ENCODE results near the gene CAVIN1.
A peak's percentile ranks its signal among the peaks of the same experiment; 100 is the strongest.
"Not testable (repeated sequence)": the region's sequence is repeated elsewhere in the genome, so short reads cannot be mapped to it uniquely, and the experiment has no call there.

The CAVIN1 gene

DNA sequence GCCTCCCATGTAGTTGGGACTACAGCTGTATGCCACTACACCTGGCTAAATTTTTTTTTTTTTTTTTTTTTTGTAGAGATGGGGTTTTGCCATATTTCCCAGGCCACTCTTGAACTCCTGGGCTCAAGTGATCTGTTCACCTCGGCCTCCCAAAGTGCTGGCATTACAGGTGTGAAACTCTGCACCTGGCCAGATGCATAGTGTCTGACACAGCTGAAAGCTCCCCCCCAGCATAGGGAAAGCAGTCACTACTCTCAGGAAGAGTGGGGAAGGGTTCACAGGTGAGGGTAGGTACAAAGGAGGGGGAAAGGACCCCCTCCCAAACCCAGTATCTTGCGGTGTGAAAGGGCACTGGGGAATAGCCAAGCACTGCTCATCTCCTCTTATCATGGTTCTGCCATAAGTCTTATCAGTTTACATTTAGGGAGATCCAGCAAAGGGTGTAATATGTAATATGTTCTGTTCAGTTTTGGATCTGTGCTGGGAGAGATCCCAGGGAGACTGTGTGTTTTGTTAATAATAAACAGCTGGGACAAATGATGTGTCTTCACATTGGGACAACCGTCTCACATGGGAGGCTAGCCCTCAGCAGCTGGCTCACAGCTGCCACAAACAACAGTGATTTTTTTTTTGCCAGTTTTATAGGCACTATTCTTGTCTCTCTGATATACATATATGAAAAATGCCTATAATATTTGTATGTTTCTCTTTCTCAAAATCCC lies 6.8 kb upstream of the CAVIN1 start:
- no peak for DNase-seq

DNA sequence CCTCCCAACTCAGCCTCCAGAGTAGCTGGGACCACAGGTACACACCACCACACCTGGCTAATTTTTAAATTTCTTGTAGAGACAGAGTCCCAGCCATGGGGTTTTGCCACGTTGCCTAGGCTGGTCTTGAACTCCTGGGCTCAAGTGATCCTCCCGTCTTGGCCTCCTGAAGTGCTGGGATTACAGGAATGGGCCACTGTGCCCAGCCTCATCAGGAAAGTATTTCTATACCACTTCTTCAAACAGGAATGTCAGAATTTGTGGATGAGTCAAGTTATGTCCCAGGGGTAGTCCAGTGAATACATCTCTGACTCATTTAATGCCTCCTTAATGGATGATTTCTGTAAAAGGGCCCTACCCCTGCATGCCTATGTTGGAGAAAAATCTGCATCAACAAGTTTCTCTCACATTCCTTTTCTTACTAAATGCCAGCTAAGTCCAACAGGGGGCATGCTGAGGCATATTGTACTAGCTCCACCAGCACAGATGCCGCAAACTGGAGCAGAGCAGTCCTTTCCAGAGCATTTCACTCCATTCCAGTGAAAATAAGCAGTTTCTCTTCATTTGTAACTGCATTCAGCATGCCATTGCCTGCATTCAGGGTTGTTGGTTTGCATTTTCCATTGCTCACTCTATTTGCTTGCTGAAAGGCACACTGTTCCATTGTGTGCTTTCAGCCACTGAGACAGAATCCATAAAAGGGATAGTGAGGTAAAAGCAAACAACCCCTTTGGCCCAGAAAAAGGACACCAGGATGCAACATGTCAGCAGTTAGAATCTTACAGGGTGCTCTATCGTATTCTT lies 5.3 kb upstream of the CAVIN1 start:
- DNase-seq = peak; percentile 64

DNA sequence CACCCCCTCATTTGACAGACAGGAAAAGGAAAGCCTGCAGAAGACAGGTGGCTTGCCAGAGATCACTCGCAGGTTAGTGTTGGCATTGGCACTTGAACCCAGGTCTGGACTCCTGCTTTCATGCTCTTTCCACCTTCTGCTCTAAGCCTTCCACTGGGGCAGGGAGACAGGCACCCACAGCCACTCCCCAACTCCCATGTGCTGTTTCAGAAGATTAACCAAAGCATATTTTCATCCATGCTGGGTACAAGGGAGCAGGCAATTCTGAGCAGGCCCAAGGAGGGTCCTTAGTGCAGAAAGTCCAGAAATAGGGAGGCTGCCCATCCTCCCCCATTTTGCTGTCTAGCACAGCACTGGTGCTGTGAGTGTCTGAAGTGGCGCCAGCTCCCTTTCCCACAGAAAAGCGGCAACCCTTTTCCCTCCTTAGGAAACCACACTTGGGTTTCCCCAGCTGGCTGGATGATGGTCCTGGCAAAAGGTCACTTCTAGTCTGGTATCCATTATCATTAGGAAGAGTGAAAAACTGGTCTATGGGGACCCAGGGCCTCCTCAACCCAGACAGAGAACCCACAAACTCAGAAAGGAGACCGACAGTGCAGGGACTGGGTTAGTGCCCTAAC lies 2.0 kb upstream of the CAVIN1 start:
- peak; percentile 56 for DNase-seq

DNA sequence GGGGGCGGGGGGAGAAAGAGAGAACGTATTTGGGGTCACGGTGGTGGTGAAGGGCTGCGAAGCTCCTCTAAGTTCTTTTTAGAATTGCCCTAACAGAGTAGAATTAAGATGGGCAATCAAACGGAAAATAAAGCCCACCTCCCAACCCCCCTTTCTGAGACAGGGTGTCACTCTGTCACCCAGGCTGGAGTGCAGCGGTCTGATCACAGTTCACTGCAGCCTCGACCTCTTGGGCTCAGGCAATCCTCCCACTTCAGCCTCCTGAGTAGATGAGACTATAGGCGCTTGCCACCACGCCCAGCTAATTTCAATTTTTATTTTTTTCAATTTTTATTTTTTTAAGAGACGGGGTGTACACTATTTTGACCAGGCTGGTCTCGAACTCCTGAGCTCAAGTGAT lies 710 bp upstream of the CAVIN1 start:
- DNase-seq = no peak

DNA sequence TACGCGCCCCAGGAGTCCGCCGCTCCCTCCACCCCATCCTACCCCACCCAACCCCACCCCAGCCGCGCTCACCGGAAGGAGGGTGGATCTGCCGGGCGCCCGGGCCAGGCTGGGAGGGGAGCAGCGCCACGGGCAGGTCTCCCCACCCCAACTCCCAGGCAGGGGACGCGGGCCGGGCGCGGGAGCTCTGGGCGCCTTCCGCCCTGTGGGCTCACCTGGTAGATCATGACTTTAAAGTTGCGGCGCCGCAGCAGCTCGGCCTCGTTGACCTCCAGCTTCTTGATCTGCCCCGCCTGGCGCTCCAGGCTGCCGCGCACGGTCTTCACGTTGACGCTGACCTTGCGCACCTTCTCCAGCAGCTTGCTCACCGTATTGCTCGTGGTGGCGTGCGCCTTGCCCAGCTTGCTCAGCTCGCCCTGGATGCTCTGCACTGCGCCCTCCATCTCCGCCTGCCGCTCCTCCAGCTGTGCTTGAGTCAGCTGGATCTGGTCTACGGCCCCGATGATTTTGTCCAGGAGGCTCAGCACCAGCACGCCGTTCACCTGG lies 571 bp downstream of the CAVIN1 start:
- DNase-seq = peak; percentile 69

DNA sequence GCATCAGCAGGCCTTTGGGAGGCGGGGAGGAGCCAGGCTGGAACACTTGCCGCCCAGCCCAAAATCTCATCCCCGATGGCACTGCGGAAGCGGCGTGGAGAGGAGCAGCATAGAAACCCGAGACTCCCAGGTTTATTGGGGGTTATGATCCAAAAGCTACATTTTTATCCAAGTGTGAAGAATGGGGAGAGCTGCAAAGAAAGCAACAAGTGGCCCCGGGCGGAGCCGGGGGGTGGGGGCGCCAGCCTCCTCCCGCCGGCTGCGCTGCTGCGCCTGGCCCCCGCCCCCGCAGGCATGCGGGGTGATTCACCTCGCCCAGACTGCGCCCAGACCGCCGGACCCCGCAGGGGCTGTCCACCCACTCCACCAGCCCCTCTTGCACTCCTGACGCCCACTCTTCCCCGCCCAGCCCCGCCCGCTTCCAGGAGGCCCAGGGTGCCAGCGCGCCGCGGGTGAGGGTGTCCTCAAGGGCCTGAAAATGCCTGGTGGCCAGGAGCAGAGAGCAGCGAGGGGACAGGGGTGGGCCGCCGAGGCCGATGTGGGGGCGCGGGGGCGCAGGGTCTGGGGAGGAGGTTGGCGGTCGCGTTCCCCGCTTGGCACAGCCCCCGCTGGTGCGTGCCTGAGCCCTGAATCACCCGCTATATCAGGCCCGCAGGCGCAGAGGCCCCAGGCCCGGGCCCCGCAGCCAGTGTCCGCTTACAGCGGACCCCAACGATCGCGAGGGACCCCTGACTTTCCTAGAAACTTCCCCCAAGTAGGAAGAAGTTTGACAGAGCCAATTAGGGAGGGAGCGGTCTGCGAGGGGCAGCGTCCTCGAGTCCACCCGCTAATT lies 1.3 kb downstream of the CAVIN1 start:
- peak; percentile 70 for DNase-seq

DNA sequence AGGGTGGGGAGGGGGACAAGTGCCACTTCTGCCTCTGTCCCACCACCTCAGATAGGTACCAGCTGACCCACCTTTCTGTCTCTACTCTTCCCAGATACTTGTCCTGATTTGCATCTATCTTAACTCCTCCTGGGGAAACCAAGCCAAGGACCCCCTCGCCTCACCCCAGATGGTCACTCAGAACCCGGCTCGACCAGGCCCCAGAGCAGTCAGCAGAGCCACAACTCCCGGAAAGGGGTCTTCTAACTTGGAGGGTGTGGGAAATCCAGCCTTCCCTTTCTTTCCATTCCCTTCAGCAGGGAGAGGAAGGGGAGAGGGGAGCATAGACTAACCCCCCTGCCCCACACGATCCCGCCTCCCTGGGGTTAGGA lies 1.9 kb downstream of the CAVIN1 start:
- DNase-seq = no peak

DNA sequence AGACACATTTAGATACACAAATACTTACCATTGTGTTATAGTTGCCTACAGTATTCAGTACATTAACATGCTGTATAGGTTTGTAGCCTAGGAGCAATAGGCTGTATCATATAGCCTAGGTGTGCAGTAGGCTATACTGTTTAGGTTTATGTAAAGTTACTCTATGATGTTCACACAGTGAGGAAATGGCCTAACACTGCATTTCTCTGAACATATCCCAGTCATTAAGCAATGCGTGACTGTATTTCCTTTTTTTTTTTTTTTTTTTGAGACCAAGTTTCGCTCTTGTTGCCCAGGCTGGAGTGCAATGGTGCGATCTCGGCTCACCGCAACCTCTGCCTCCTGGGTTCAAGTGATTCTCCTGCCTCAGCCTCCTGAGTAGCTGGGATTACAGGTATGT lies 5.1 kb downstream of the CAVIN1 start:
- DNase-seq = not testable (repeated sequence)

DNA sequence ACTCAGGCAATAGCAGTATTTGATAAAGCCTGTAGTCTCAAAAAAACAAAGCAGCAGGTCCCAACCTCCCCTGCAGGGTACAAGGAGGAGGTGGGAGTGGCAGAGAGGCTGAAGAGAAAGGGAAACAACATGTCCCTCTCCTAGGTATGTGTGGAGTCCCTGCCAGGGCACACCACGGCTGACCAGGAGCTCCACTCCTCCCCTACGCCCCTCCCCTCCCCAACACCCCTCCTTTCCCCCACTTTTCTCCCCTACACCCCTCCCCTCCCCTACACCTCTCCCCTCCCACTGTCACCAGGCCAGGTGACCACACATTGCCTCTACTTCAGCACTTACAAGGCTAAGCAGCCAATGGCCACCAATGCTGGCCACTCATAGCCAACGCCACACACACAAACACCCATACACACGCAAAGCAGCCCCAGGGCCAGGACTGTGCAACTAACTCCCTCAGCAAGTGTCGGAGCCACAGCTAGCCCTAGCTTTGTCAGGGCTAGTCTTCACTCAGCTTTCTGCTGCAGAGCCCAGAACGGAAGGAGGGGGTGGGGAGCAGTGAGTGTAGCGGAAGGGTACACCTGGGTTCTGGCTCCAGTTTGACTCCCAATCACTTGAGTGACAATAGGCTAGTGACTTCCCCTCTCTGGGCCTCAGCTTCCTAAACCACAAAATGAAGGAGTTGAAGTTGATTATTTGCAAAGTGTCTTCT lies 8.2 kb downstream of the CAVIN1 start:
- DNase-seq = no peak

DNA sequence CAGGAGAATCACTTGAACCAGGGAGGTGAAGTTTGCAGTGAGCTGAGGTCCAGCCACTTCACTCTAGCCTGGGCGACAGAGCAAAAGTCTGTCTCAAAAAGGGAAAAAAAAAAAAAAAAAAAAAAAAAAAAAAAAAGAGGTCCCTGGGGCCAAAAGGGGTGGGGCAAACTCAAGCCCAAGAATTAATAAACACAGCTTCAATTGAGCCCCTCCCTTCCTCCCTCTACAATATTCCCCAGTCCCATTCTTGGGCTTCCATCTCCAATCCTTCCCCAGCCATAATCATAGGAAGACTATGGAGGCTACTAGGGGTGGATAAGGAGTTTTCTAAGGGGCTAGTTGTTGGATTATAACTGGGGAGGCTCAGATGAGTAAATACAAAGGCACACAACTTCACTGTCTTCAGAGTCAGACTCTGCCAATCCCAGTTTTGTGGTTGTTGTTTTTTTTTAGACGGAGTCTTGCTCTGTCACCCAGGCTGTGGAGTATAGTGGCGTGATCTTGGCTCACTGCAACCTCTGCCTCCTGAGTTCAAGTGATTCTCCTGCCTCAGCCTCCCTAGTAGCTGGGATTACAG lies 9.5 kb downstream of the CAVIN1 start:
- no peak for DNase-seq

DNA sequence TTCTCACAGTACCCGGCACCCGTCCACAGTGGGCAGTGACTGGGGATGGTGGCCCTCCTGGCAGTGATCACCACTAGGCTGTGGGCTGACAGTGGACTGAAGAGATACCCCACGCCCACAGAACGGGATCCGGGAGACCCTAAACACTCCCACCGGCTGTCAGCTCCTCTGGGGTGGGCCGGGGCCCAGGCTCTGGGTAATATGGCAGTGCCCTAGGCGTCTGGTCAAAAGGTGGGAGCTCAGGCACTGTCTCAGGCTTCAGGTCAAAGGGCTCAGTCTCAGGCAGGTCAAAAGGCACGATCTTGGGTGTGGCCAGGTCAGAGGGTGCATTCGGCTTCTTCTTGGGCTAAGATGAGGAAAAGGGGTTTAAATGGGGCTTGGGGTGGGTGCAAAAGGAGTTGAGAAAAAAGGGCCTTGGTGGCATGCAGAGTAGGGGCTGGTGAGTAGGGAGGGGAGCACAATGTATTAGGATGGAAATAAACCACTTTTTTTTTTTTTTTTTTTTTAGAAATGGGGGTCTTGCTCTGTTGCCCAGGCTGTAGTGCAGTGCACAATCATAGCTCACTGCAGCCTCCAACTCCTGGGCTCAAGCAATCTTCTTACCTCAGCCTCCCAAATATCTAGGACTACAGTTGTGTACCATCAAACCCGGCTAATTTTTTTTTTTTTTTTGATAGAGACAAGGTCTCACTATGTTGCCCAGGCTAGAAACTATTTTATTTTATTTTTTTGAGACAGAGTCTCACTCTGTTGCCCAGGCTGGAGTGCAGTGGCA lies 11.0 kb downstream of the CAVIN1 start:
- no peak for DNase-seq

DNA sequence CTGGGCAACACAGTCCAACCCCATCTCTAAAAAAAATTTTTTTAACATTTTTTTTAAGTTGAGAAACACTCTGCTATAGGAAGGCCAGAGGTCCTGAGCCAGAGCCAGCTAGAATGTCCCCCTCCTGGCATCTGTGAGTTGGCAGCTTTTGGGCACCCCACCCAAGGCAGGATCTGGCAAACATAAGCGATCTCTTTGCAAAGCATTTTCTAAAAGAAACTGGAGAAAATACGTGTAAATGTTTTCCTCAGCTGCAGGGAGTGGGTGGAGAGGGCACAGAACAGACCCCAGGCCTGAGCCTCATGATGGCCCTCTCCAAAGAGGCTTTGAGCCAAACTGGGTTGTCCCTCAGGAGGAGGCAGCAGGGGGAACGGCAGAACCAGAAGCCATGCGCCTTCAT lies 11.7 kb downstream of the CAVIN1 start:
- DNase-seq = no peak

DNA sequence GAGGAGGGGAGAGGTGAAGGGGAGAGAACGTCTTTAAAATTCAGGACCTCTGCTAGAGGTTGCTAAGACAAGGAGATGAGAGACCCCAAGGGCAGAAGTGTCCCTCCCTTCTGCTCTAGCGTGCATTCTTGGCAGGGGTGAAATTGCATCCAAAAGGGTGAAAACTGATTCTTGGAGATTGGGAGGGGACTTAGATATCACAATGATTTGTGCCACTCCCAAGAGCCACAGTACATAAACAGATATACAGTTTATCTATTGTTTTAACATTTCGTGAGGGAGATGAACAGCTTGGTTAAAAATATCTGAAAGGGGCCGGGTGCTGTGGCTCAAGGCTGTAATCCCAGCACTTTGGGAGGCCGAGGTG lies 12.8 kb downstream of the CAVIN1 start:
- no peak for DNase-seq

DNA sequence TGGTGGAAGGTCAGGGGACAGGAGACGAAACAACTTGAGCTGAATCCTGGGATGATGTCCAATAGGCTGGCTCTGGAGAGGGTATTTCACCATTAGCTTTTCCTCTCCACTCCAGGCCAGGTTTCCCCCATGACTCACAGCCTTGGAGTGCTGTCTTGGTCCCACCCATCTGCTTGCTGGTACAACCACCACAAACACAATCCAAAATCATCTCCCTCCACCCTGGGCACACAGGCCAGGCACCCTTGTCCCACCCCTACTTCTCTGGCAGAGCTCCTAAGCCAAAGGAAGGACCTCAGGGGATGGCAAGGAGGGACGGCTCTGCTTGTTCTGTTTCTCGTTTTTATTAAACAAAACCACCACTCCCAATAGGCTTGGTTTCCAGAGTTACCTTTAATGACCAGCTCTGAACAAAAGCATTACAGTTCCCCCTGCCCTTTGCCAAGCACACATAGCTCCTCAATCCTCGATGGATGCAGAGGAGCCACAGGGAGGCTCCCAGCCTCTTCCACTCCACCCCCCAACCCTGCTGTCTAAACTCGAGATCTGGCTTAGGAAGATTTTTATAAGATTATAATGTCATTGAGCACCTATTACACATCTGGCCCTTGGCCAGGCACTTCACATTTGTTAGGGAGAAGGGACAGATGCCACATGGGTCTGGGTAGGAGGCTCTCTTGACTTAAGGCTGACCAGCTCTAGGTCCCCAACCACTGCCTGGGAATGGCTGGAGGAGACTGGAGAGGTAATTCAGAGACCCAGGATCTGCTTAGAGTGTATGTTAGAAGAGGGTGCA lies 13.3 kb downstream of the CAVIN1 start:
- peak; percentile 53 for DNase-seq

DNA sequence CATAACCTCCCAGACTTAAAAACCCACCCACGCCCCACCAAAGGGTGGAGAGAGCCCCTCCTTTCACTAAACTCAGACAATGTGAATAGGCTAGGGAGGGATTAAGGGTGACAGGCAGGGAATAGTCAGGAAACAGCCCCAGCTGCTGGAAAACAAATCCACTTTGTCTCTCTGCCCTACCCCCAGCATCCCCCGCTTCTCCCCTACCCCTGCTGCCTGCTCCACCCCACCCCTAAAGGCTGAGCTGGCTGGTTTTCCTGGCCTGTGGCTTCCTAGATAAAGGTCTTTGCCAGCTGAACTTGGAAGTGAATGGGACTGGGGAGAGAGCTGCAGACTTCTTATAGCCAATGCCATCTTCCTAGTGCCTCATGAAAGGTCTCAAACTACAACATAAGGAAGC lies 15.0 kb downstream of the CAVIN1 start:
- DNase-seq = peak; percentile 55

DNA sequence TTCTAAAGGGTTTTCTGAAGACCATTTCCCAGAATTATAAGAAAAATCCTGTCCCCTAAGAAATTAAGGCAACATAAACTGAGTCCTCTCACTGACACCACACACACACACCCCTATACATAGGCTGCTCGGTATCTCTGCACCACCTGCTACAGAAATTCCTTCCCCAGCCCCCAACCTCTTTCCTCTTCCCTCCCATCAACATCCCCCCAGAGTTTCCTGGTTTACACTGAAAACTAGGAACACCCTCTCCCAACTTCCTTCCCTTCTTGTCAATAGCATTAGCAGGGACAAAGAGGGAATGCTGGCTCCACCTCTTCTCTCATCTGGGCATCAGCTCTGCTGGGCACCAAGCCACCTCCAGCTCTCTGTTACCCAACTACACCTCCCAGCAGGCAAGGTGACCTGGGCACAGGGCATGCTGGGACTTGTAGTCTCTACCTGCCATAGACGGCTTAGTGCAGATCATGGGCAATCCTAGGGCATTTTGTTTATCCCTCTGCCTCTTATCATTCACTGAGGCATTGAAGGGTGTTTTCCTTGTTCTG lies 15.7 kb downstream of the CAVIN1 start:
- DNase-seq = peak; percentile 74

DNA sequence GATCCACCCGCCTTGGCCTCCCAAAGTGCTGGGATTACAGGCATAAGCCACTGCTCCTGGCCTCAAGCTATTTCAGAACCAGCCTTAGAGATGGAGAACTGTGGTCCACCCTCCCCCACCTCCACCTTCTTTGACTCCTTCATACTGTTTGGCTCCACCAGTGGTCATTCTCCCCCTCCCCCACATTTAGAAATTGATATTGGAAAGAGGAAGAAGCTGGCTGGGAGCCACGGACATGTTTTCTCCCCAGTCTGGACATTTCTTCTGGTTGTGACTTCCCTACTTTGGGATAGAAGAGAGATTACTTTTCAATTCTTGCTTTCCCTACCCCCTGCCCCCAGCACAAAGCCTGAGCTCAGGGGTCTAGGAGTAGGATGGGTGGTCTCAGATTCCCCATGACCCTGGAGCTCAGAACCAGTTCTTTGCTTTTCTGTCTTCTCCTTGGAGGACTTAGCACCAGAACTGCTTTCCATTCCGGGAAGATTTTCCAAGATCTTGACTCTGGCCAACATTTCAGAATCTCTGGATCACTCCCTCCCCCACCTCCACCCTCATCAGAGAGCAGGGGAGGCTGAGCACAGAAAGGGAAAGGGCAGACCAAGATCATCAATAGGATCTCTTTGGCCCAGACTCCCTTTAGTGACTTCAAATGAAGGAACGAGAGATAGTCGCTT lies 16.3 kb downstream of the CAVIN1 start:
- DNase-seq = no peak

DNA sequence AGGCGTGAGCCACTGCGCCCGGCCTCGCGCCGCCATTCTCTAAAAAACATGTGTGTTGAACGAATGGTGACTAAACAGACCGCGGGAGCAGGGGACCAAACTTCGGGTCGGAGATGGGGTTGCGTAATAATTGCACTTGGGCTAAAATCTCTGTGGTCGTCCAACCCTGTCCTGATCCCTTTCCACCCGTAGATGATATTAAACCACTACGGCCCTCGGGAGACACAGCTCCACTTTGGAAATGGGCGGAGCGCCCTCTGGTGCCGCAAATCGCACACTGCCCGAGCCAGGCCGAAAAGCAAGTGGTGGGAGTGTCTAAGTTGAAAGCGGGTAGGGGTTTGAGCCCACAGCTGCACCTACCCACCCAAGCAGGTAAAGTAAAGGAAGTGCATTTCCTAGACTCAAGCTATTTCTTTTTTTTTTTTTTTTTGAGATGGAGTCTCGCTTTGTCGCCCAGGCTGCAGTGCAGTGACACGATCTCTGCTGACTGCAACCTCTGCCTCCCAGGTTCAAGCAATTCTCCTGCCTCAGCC lies 17.0 kb downstream of the CAVIN1 start:
- DNase-seq = peak; percentile 82

DNA sequence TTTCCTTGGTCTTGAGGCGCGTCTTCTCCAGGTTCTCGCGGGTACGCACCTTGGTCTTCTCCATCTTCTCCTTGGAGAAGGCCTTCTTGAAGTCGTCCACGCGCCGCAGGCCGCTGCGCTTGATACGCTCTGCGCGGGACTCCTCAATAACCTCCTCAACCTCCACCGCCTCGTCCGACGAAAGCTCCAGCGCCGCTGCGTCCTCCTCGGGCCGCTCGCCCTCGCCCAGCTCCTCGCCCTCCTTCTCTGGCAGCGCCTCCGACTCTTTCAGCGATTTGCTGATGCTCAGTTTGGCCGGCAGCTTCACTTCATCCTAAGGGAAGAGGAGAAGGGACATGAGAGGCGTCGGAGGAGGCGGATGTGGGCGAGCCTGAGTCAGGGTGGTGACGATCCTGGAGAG lies 18.0 kb downstream of the CAVIN1 start:
- DNase-seq = no peak

Measured in right forelimb (tissue), 1 donor.